ENCODE results near the gene COL18A1.

DNA sequence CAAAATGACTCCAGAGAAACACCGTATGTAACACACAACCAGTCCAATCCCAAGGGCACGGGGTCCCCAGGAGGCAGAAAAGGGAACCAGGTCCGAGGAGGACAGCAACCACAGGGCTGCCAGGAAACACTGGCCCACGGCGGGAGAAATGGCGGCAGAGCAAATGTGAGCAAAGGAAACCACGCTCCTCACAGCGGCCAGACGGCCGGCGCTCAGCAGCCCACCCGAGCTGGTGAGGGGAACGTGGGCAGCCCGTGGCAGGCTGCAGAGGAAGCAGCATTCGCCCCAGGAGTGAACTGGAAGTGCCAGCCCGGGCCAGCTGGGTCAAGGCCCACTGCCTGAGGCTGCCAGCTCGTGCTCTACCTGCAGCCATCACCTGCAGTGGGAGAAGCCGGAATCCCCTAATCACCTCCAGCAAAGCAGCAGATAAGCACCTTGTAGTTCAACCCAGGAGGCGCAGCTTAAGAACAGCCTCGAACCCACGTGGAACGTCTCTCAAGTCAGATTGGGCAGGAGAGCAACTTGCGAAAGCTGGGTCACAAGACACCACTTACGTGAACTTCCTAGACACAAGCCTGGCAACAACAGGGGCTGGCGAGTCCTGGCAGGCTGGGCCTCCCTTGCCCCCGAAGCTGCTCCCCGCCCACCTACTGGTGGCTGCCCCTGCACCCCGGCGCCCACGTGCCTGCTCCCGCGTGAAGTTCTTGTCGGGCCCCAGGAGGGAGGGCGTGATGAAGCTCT lies 130.5 kb downstream of the COL18A1 start:
- TF ChIP-seq, protein P1, sequence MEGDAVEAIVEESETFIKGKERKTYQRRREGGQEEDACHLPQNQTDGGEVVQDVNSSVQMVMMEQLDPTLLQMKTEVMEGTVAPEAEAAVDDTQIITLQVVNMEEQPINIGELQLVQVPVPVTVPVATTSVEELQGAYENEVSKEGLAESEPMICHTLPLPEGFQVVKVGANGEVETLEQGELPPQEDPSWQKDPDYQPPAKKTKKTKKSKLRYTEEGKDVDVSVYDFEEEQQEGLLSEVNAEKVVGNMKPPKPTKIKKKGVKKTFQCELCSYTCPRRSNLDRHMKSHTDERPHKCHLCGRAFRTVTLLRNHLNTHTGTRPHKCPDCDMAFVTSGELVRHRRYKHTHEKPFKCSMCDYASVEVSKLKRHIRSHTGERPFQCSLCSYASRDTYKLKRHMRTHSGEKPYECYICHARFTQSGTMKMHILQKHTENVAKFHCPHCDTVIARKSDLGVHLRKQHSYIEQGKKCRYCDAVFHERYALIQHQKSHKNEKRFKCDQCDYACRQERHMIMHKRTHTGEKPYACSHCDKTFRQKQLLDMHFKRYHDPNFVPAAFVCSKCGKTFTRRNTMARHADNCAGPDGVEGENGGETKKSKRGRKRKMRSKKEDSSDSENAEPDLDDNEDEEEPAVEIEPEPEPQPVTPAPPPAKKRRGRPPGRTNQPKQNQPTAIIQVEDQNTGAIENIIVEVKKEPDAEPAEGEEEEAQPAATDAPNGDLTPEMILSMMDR (IDR thresholded peaks at IDR 0.05; ENCODE audit: poor library complexity): no peak
- TF ChIP-seq EZH2phosphoT487 (IDR thresholded peaks at IDR 0.05; ENCODE audit: low read depth, severe bottlenecking, unreplicated experiment): no peak
- no peak for TF ChIP-seq EZH2 (IDR thresholded peaks at IDR 0.05; ENCODE audit: borderline replicate concordance)

Data from hepatocyte (in vitro differentiated cells).